Neural cell (in vitro differentiated cells): ENCODE data around the gene MRPL44. TPM values are rescaled to one million over a fixed set of nuclear protein-coding genes. Genes with fewer than 3 reads are reported as not detected.

Source experiments
- H2AFZ ChIP-seq: fragments of 200-600, 300-800 bp; sonication (generic), shearing (Covaris generic); 2 replicates; pipeline ENCODE4 v1.6.0; 2014; ENCODE audit warnings: low read depth, mild to moderate bottlenecking, antibody characterized with exemption, low read length, moderate library complexity
- H3F3A ChIP-seq: fragments of 200-600 bp; shearing (Covaris generic); 2 replicates; pipeline ENCODE4 v1.6.1; 2016; ENCODE audit warnings: mild to moderate bottlenecking, moderate library complexity, mixed read lengths, antibody characterized with exemption, low read length; ENCODE audit not compliant: insufficient read depth, poor library complexity, severe bottlenecking
- H3K27ac ChIP-seq: fragments of 200-600, 300-800 bp; sonication (generic), shearing (Covaris generic); 2 replicates; pipeline ENCODE4 v1.5.1; 2014; ENCODE audit warnings: mild to moderate bottlenecking, low read length, moderate library complexity
- H3K27me3 ChIP-seq: fragments of 300-800, 200-600 bp; sonication (generic), shearing (Covaris generic); 2 replicates; pipeline ENCODE4 v1.6.0; 2014; ENCODE audit warnings: mild to moderate bottlenecking, low read depth, low read length, moderate library complexity; ENCODE audit not compliant: insufficient read depth
- H3K36me3 ChIP-seq: fragments of 300-800, 200-600 bp; sonication (generic), shearing (Covaris generic); 2 replicates; pipeline ENCODE4 v1.5.1; 2014; ENCODE audit warnings: mild to moderate bottlenecking, antibody characterized with exemption, low read length, moderate library complexity; ENCODE audit not compliant: insufficient read depth
- H3K4me2 ChIP-seq: fragments of 300-800, 200-600 bp; sonication (generic), shearing (Covaris generic); 2 replicates; pipeline ENCODE4 v1.6.0; 2014; ENCODE audit warnings: mild to moderate bottlenecking, low read length
- H3K4me3 ChIP-seq: fragments of 300-800, 200-600 bp; sonication (generic), shearing (Covaris generic); 2 replicates; pipeline ENCODE4 v1.5.1; 2014; ENCODE audit warnings: mild to moderate bottlenecking, low read length, moderate library complexity
- H3K79me2 ChIP-seq: fragments of 200-600 bp; shearing (Covaris generic); replicated peaks from 2 replicates; pipeline ENCODE4 v1.6.0; 2014; ENCODE audit warnings: mild to moderate bottlenecking, low read length, moderate library complexity; ENCODE audit not compliant: insufficient read depth
- H3K9ac ChIP-seq: fragments of 300-800, 200-600 bp; sonication (generic), shearing (Covaris generic); 2 replicates; pipeline ENCODE4 v1.6.1; 2016; ENCODE audit warnings: mild to moderate bottlenecking, low read length, mixed read lengths
- H3K9me2 ChIP-seq: fragments of 200-600 bp; shearing (Covaris generic); 2 replicates; pipeline ENCODE4 v1.6.1; 2016; ENCODE audit warnings: mild to moderate bottlenecking, low read length, mixed read lengths; ENCODE audit not compliant: insufficient read depth
- H3K9me3 ChIP-seq: fragments of 200-600, 300-800 bp; sonication (generic), shearing (Covaris generic); 2 replicates; pipeline ENCODE4 v1.6.1; 2016; ENCODE audit warnings: mild to moderate bottlenecking, mixed run types, low read length, moderate library complexity, mixed read lengths
- H4K20me1 ChIP-seq: fragments of 200-600 bp; shearing (Covaris generic); 2 replicates; pipeline ENCODE4 v1.6.1; 2016; ENCODE audit warnings: mild to moderate bottlenecking, mixed run types; ENCODE audit not compliant: insufficient read depth
- CTCF ChIP-seq: fragments of 450-650 bp; IDR thresholded peaks from 2 replicates; pipeline ENCODE4 v1.5.1; 2014; ENCODE audit warnings: antibody characterized with exemption, mild to moderate bottlenecking, moderate library complexity; ENCODE audit not compliant: poor library complexity, severe bottlenecking
- EP300 ChIP-seq: fragments of 450-650 bp; conservative IDR thresholded peaks from 2 replicates; pipeline ENCODE4 v1.6.1; 2014; ENCODE audit warnings: antibody characterized with exemption, mild to moderate bottlenecking, moderate library complexity; ENCODE audit not compliant: poor library complexity, severe bottlenecking
- EZH2 ChIP-seq: fragments of 200-600, 300-800 bp; shearing (Covaris generic), sonication (generic); IDR thresholded peaks from 2 replicates; pipeline ENCODE4 v1.6.1; 2014; ENCODE audit warnings: antibody characterized with exemption, low read length, borderline replicate concordance, mild to moderate bottlenecking; ENCODE audit not compliant: insufficient read depth, poor library complexity, severe bottlenecking
- MXI1 ChIP-seq: fragments of 450-650 bp; conservative IDR thresholded peaks from 2 replicates; pipeline ENCODE4 v1.6.1; 2014; ENCODE audit warnings: antibody characterized with exemption, mild to moderate bottlenecking; ENCODE audit not compliant: poor library complexity, severe bottlenecking
- POLR2AphosphoS5 ChIP-seq: IDR thresholded peaks from 2 replicates; pipeline ENCODE4 v1.6.1; 2012
- RAD21 ChIP-seq: fragments of 450-650 bp; conservative IDR thresholded peaks from 2 replicates; pipeline ENCODE4 v1.6.1; 2014; ENCODE audit warnings: antibody characterized with exemption, mild to moderate bottlenecking, moderate library complexity
- REST ChIP-seq: IDR thresholded peaks from 2 replicates; pipeline ENCODE4 v1.6.1; 2012; ENCODE audit warnings: borderline replicate concordance
- SMC3 ChIP-seq: fragments of 450-650 bp; conservative IDR thresholded peaks from 2 replicates; pipeline ENCODE4 v1.6.1; 2014; ENCODE audit warnings: antibody characterized with exemption, mild to moderate bottlenecking, moderate library complexity; ENCODE audit not compliant: poor library complexity
- TAF1 ChIP-seq: IDR thresholded peaks from 2 replicates; pipeline ENCODE4 v1.6.1; 2012; ENCODE audit warnings: low read depth
- polyA plus RNA-seq: library from polyadenylated mRNA; depleted of rRNA; stranded (reverse); fragments of >200 nt; gene quantifications from 2 replicates; pipeline ENCODE4 v1.2.3, GENCODE V29; 2014

Gene MRPL44
- polyA plus RNA-seq, 1 donor from 2014 or later, result 70.6 TPM

- no peak overlapping the region for H3K27ac ChIP-seq
- no peak overlapping the region for H3K4me2 ChIP-seq
- H3K79me2 ChIP-seq, result peaks cover 2% of the 10 kb centered on the region
- H3K9me3 ChIP-seq, result no peaks in the 10 kb centered on the region
- no peak overlapping the region for H3K4me3 ChIP-seq
- H3K36me3 ChIP-seq, result no peaks in the 10 kb centered on the region
- H4K20me1 ChIP-seq, result no peaks in the 10 kb centered on the region
- no peaks in the 10 kb centered on the region for H3K9me2 ChIP-seq
- no peak overlapping the region for H2AFZ ChIP-seq
- no peaks in the 10 kb centered on the region for H3F3A ChIP-seq
- TF ChIP-seq EP300 (no peak), RAD21 (no peak), SMC3 (no peak), EZH2 (no peak), POLR2AphosphoS5 (no peak), MXI1 (no peak), CTCF (no peak), REST (no peak), TAF1 (no peak)
- no peak overlapping the region for H3K9ac ChIP-seq
- H3K27me3 ChIP-seq, result no peaks in the 10 kb centered on the region
Measured at GRCh38 chr2:223969315-223969714, 12.1 kb downstream of the MRPL44 start.

- TF ChIP-seq REST, result no peak
- no peak for TF ChIP-seq MXI1
- TF ChIP-seq RAD21, result no peak
- TF ChIP-seq EP300, result no peak
- TF ChIP-seq EZH2, result no peak
- no peak for TF ChIP-seq TAF1
- TF ChIP-seq SMC3, result no peak
- TF ChIP-seq CTCF, result no peak
- TF ChIP-seq POLR2AphosphoS5, result no peak
- no peak overlapping the region for H3K4me3 ChIP-seq
- H3F3A ChIP-seq, result no peaks in the 10 kb centered on the region
- H3K9ac ChIP-seq, result no peak overlapping the region
- H3K9me2 ChIP-seq, result no peaks in the 10 kb centered on the region
- H3K9me3 ChIP-seq, result no peaks in the 10 kb centered on the region
- no peak overlapping the region for H2AFZ ChIP-seq
- no peak overlapping the region for H3K4me2 ChIP-seq
- H4K20me1 ChIP-seq, result no peaks in the 10 kb centered on the region
- no peak overlapping the region for H3K27ac ChIP-seq
- H3K79me2 ChIP-seq, result no peaks in the 10 kb centered on the region
- no peaks in the 10 kb centered on the region for H3K36me3 ChIP-seq
- H3K27me3 ChIP-seq, result no peaks in the 10 kb centered on the region
Measured at GRCh38 chr2:223969856-223970255, 12.6 kb downstream of the MRPL44 start.
